Neutrophil (primary cell): ENCODE results near the gene INTS15.
A peak's percentile ranks its signal among the peaks of the same experiment; 100 is the strongest.

ENCODE experiments used
- H3K27ac ChIP-seq: fragments of 200-600 bp; sonication (generic); 2 replicates; pipeline ENCODE4 v1.5.1; 2016; ENCODE audit warnings: mild to moderate bottlenecking, moderate library complexity
- H3K27me3 ChIP-seq: fragments of 200-600 bp; sonication (generic); 2 replicates; pipeline ENCODE4 v1.6.0; 2016; ENCODE audit warnings: mild to moderate bottlenecking
- H3K36me3 ChIP-seq: fragments of 200-600 bp; sonication (generic); 2 replicates; pipeline ENCODE4 v1.5.1; 2017
- H3K4me1 ChIP-seq, 2 experiments: fragments of 200-600 bp in 1 of 2; sonication (generic) in 1 of 2; 1 replicate in 1 of 2; 2 replicates in 1 of 2; pipeline versions ENCODE4 v1.5.1 to v1.6.1; 2013 to 2016; ENCODE audit warnings: low read depth in 1 of 2, low read length in 1 of 2, mild to moderate bottlenecking in 1 of 2, moderate library complexity in 1 of 2; ENCODE audit not compliant: control insufficient read depth in 1 of 2, insufficient read depth in 1 of 2
- H3K4me3 ChIP-seq, 2 experiments: fragments of 200-600 bp in 1 of 2; sonication (generic) in 1 of 2; 1 replicate in 1 of 2; 2 replicates in 1 of 2; pipeline ENCODE4 v1.5.1; 2013 to 2016; ENCODE audit warnings: low read depth in 1 of 2, low read length in 1 of 2, mild to moderate bottlenecking in 1 of 2, moderate library complexity in 1 of 2
- H3K9me3 ChIP-seq: fragments of 200-600 bp; sonication (generic); 2 replicates; pipeline ENCODE4 v1.5.1; 2016
- TF ChIP-seq, protein P1 (sequence below): fragments of 200-600 bp; sonication (generic); IDR thresholded peaks from 2 replicates; pipeline ENCODE4 v1.5.1; 2016; ENCODE audit warnings: antibody characterized with exemption

The INTS15 gene

DNA sequence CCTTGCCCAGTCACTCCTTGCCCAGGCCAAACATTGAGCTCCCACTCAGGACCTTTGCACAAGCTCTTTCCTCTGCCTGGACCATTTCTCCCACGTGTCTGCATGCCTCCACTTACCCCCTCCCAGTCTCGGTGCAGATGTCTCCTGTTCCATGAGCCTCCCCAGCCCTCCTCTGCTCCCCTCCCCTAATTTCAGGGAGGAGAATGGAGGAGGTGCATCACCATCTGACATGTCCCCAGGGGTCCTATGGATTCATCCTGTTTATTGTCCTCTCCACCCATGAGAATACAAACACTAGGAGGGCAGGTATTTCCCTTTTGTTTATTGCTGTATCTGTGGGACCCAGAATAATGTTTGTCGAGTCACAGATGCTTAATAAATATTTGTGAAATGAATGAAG is 29.9 kb upstream of the INTS15 start:
- TF ChIP-seq, protein P1, sequence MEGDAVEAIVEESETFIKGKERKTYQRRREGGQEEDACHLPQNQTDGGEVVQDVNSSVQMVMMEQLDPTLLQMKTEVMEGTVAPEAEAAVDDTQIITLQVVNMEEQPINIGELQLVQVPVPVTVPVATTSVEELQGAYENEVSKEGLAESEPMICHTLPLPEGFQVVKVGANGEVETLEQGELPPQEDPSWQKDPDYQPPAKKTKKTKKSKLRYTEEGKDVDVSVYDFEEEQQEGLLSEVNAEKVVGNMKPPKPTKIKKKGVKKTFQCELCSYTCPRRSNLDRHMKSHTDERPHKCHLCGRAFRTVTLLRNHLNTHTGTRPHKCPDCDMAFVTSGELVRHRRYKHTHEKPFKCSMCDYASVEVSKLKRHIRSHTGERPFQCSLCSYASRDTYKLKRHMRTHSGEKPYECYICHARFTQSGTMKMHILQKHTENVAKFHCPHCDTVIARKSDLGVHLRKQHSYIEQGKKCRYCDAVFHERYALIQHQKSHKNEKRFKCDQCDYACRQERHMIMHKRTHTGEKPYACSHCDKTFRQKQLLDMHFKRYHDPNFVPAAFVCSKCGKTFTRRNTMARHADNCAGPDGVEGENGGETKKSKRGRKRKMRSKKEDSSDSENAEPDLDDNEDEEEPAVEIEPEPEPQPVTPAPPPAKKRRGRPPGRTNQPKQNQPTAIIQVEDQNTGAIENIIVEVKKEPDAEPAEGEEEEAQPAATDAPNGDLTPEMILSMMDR = no peak
- no peaks in the 10 kb centered on the region for H3K4me1 ChIP-seq
- no peaks in the 10 kb centered on the region for H3K27me3 ChIP-seq

GRCh38 chr7:6562106-6562505 is 27.7 kb upstream of the INTS15 start:
- Histone ChIP-seq H3K27ac (peak overlapping the region; percentile 51), H3K4me1 (no peaks in the 10 kb centered on the region), H3K36me3 (no peaks in the 10 kb centered on the region), H3K9me3 (no peaks in the 10 kb centered on the region), H3K4me3 (no peak overlapping the region), H3K27me3 (no peaks in the 10 kb centered on the region)
- TF ChIP-seq, protein P1 = no peak

More for the DNA sequence above, 29.9 kb upstream of the INTS15 start:
- Histone ChIP-seq H3K4me3 (no peak overlapping the region), H3K36me3 (no peaks in the 10 kb centered on the region), H3K9me3 (no peaks in the 10 kb centered on the region), H3K27ac (no peak overlapping the region)

DNA sequence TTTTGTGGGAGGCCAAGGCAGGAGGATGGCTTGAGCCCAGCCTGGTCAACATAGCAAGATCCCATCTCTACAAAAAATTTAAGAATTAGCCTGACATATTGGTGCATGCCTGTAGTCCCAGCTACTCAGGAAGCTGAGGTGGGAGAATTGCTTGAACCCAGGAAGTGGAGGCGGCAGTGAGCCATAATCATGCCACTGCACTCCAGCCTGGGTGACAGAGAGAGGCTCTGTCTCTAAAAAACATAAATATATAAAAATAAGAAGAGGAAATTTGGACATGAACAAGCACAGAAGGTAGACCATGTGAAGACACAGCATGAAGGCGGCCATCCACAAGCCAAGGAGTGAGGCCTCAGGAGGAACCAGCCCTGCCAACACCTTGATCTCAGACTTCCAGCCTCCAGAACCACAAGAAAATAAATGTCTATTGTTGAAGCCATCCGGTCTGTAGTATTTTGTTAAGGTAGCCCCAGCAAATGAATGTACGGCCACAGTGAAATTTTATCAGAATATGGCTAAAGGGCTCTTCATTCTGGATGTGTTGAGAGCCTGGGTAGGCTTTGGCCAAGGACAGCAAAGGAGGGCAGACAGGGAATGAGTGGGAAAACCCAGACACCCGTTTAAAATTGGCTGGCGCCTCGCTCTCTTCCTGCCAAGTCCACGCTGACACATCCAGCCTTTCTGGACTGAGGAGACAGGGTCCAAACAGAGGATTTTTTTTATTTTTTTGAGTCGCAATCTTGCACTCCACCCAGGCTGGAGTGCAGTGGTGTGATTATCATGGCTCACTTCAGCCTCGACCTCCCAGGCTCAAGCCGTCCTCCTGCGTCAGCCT is 25.7 kb upstream of the INTS15 start:
- TF ChIP-seq, protein P1 = no peak
- Histone ChIP-seq H3K27me3 (no peaks in the 10 kb centered on the region), H3K4me1 (peaks cover 0 to 2% of the 10 kb centered on the region in 2 experiments), H3K9me3 (no peaks in the 10 kb centered on the region), H3K36me3 (no peaks in the 10 kb centered on the region), H3K27ac (no peak overlapping the region), H3K4me3 (no peak overlapping the region)

DNA sequence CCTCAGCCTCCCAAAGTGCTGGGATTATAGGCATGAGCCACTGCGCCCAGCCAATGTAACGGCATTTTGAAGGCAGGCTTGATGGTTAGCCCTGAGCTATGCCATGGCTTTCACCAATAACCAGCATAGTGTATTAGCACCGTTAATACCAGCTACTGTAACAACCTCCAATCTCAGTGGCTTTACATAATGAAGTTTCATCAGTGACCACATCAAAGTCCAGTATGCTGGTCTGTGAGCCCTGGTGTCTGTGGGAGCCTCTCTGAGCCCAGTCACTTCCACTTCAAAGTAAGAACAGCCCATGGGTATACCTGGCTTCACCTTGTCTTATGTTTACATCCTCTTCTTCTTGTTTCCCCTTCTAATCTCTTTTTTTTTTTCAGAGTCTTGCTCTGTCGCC is 24.2 kb upstream of the INTS15 start:
- Histone ChIP-seq H3K4me3 (no peak overlapping the region), H3K27ac (no peak overlapping the region), H3K4me1 (peaks cover 0 to 2% of the 10 kb centered on the region in 2 experiments), H3K27me3 (no peaks in the 10 kb centered on the region), H3K9me3 (no peaks in the 10 kb centered on the region), H3K36me3 (no peaks in the 10 kb centered on the region)
- TF ChIP-seq, protein P1 = no peak

DNA sequence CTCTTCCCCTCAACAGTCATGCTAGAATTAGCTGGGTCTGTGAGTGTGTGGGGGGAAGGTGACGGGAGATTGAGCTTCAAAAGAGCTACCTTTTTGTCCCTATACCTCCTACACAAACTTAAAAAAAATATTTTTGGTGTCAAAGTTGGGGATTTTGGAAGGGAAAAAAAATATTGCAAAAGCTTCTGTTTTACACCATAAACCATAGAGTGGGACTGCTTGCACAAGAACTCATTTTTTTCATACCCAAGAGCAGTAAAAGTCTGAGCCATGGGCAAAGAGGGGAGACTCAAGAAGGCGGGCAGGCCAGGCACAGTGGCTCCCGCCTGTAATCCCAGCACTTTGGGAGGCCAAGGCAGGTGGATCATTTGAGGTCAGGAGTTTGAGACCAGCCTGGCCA is 21.9 kb upstream of the INTS15 start:
- H3K9me3 ChIP-seq = no peaks in the 10 kb centered on the region
- TF ChIP-seq, protein P1 = no peak

More for the DNA sequence above, 21.9 kb upstream of the INTS15 start:
- peaks cover 0 to 2% of the 10 kb centered on the region in 2 experiments for H3K4me1 ChIP-seq
- no peak overlapping the region for H3K27ac ChIP-seq
- no peaks in the 10 kb centered on the region for H3K36me3 ChIP-seq
- H3K27me3 ChIP-seq = no peaks in the 10 kb centered on the region
- no peak overlapping the region for H3K4me3 ChIP-seq
